NCI-H2107 (cell line): Measurements from ENCODE around the gene CEP128.

Experiments
- DNase-seq: peaks from one replicate; lab custom pipeline; 2025; lab: John Stamatoyannopoulos, UW

CEP128 gene

GRCh38 chr14:80475074-80475473 is 466.5 kb downstream of the CEP128 start:
- no peak for DNase-seq

DNA sequence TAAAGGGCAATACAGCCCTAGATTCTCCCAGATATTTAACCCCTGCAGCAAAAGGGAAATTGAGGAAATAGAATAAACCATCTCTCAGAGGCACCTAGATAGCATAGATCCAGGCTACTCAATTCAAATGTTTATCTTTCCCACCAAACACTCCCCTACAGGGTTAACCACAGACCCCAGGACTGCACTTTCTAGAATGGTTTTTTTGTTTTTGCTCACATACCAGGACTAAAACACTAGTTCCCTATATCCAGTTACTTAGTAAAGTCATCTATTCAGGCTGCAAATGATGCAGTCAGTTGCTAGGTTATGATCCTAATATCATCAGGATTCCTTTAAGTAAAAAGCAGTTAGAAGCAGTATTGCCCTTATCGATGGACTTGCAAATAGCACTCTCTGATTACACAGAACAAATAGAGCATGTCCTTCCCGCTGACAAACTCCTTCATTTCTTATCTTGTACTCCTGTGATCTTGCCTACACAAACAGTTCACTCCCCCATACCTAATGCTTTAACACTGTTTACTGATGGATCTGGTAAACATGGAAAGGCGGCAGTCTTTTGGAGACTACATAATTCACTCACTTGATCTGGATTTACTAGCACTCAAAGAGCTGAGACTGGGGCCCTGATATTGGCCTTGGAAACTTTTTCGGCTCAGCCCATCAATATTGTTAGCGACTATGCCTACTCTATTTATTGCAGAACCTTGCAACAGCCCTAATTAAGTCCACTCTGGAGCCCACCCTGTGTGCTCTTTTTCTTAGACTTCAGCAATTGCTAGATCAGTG is 473.0 kb downstream of the CEP128 start:
- DNase-seq = no peak

- DNase-seq = no peak
Measured at GRCh38 chr14:80465546-80466220, 475.9 kb downstream of the CEP128 start.

GRCh38 chr14:80464531-80465149 is 476.9 kb downstream of the CEP128 start:
- no peak for DNase-seq

GRCh38 chr14:80456209-80456608 is 485.3 kb downstream of the CEP128 start:
- DNase-seq = no peak

GRCh38 chr14:80455031-80455430 is 486.5 kb downstream of the CEP128 start:
- no peak for DNase-seq

- DNase-seq = no peak
Measured at GRCh38 chr14:80448267-80448666, 493.3 kb downstream of the CEP128 start.

GRCh38 chr14:80447392-80447791 is 494.1 kb downstream of the CEP128 start:
- no peak for DNase-seq
